CD4-positive, alpha-beta T cell treated with Interferon alpha-2 for 1 hour (primary cell): ENCODE measurements around the gene DNAH14.
A peak's percentile ranks its signal among the peaks of the same experiment; 100 is the strongest.
"Not testable (repeated sequence)": the region's sequence is repeated elsewhere in the genome, so short reads cannot be mapped to it uniquely, and the experiment has no call there.

Experiments
- DNase-seq, 2 donors: peaks; one replicate each; pipeline ENCODE4 v3.0.0-alpha.2; 2020 to 2022

DNAH14 gene

GRCh38 chr1:224922404-224923164 lies 6.9 kb upstream of the DNAH14 start:
- peak in 1 of 2 donors; percentile 22 for DNase-seq

DNA sequence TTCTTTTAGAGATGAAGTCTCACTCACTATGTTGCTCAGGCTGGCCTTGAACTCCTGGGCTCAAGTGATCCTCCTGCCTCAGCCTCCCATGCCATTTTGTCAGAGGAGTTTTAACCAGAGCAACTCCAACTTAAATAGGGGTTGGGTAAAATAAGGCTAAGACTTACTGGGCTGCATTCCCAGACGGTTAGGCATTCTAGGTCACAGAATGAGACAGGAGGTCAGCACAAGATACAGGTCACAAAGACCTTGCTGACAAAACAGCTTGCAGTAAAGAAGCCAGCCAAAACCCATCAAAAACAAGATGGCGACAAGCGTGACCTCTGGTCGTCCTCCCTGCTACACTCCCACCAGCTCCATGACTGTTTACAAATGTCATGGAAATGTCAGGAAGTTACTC lies 5.7 kb upstream of the DNAH14 start:
- DNase-seq = no peak

- DNase-seq = not testable (repeated sequence)
Observed at GRCh38 chr1:224927631-224928030, 1.8 kb upstream of the DNAH14 start.

DNA sequence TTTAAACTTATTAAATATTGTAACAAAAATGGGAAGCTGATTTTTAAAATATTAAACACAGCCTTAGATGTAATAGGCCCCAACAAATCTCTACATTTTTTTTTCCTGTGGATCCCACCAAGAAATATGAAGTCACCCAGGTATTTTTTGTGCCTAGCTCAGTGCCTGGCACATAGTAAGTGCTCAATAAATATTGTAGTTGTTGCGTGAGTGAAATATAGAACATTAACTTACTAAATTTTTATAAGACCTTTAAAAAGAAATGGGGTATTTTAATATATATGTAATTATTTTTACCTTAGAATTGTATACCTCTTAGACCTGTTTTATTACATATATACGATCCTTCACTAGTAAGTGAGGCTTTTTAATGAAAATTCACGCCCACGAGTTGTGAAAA lies 569 bp upstream of the DNAH14 start:
- DNase-seq = no peak

- no peak for DNase-seq
Observed at GRCh38 chr1:224931605-224932004, 2.1 kb downstream of the DNAH14 start.

DNA sequence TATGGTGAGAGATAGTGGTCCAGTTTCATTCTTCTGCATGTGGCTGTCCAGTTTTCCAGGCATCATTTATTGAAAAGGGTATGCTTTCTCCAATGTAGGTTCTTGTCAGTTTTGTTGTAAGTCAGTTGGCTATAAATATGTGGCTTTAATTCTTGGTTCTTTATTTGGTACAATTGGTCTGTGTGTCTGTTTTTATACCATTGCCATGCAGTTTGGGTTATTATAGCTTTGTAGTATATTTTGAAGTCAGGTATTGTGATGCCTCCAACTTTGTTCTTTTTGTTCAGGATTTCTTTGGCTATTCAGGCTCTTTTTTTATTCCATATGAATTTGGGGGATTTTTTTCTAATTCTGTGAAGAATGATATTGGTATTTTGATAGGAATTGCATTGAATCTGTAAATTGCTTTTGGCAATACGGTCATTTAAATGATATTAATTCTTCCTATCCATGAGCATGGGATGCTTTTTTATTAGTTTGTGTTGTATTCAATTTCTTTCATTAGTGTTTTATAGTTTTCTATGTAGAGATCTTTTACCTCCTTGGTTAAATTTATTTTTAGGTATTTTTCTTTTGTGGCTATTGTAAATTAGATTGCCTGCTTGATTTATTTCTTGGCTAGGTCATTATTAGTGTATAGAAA lies 3.3 kb downstream of the DNAH14 start:
- no peak for DNase-seq

DNA sequence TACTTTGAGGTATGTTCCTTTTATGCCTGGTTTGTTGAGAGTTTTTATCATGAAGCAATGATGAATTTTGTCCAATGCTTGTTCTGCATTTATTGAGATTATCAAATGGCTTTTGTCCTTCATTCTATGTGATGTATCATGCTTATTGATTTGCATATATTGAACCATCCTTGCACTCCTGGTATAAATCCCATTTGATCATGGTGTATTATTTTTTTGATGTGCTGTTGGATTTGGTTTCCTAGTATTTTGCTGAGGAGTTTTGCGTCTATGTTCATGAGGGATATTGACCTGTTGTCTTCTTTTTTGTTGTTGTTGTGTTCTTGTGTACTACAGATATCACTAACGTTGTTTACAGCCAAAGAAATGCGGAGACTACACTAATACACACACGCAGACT lies 4.1 kb downstream of the DNAH14 start:
- no peak for DNase-seq

DNA sequence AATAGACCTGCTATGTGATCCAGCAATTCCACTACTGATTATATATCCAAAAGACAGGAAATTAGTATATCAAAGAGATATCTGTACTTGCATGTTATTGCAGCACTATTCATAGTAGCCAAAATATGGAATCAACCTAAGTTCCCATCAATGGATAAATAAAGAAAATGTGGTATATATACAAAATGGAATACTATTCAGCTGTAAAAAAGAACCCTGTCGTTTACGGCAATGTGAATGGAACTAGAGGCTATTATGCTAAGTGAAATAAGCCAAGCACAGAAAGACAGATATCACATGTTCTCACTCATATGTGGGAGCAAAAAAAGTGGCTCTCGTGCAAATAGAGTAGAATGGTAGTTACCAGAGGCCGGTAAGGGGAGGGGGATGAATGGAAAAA lies 9.2 kb downstream of the DNAH14 start:
- DNase-seq = no peak

DNA sequence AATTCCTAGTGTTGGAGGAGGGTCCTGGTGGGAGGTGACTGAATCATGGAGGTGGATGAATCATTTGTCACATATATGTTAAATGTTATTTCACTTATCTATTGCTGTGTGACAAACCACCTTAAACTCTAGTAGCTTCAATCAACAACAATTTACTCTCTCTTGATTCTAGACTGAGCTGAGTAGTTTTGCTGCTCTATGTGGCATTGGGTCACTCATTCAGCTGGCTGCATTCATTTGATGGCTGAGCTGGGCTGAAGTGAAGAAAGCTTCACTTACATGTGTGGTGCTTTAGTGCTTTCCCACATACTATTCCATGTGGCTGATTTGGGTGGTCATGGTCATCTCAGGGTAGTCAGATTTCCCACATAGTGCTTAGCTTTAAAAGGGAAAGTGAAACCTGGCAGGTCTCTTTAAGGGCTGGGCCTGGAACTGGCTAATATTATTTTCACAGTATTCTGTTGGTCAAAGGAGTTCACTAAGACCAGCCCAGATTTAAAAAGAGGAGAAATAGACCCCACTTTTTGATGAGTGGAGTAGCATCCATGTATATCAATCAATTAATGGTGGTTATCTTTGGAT lies 10.5 kb downstream of the DNAH14 start:
- DNase-seq = no peak

GRCh38 chr1:224940735-224941134 lies 11.3 kb downstream of the DNAH14 start:
- not testable (repeated sequence) for DNase-seq

- DNase-seq = not testable (repeated sequence)
Observed at GRCh38 chr1:224945651-224946348, 16.3 kb downstream of the DNAH14 start.

- not testable (repeated sequence) for DNase-seq
Observed at GRCh38 chr1:224946349-224946691, 16.8 kb downstream of the DNAH14 start.

DNA sequence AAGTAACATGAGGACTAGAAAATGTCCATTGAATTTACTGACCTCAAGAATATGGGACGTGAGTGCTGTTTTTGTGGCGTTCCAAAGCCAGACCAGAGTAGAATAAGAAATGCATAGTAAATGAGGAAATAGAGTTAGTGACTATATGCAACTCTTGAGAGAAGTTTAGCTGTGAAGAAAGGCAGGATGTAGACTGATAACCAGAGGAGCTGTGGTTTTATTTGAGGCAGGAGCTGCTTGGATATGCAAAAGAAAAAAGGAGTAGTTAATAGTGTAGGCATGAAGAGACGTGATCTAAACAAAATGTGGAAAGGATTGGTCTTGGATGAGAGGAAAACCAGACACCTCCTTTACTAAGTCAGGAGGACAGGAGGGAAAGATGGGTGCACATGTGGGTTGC lies 28.2 kb downstream of the DNAH14 start:
- no peak for DNase-seq

DNA sequence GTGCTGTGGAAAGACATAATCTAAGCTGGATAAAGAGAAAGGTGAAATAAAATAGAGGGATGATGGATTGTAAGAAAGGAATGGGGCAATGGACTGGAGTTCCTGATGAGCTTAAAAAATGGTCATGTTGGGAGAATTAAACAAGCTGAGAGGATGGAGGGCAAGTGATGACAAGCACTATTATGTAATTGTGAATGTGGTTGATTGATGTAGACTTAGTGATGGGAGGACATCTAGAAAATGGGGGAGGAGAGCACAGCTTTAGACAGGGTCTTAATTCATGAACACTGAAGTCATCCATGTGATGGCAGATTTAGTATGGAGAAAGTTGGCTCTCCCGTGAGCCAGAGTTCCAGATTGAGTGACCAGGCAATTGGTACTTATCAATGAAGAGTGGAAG lies 29.0 kb downstream of the DNAH14 start:
- DNase-seq = no peak

- no peak for DNase-seq
Observed at GRCh38 chr1:224959115-224959514, 29.6 kb downstream of the DNAH14 start.

- no peak for DNase-seq
Observed at GRCh38 chr1:224959656-224960055, 30.2 kb downstream of the DNAH14 start.

DNA sequence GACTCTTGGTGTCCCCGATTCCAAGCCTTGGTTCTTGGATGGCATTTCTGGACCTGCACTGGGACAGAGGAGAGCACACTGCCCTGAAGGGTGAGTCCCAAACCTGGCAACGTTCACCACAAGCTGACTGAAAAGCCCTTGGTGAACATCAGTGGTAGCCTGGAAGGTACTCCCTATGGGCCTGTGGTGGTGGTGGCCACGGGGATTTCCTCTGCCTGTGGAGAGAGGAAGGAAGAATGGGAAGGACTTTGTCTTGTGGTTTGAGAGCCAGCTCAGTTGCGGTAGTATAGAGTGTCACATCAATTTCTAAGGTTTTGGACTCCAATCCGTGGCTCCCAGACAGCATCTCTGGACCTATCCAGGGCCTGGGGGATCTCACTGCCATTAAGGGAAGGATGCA lies 50.7 kb downstream of the DNAH14 start:
- DNase-seq = no peak

GRCh38 chr1:224981922-224982354 lies 52.5 kb downstream of the DNAH14 start:
- DNase-seq = not testable (repeated sequence)

DNA sequence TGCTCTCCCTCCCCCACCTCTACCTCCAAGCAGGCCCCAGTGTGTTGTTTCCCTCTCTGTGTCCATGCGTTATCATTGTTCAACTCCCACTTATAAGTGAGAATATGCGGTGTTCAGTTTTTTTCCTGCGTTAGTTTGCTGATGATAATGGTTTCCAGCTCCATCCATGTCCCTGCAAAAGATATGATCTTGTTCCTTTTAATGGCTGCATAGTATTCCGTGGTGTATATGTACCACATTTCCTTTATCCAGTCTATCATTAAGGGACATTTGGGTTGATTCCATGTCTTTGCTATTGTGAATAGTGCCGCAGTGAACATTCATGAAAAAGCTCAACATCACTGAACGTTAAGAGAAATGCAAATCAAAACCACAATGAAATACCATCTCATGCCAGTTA lies 58.6 kb downstream of the DNAH14 start:
- no peak for DNase-seq

GRCh38 chr1:224989615-224990014 lies 60.1 kb downstream of the DNAH14 start:
- no peak for DNase-seq

- not testable (repeated sequence) for DNase-seq
Observed at GRCh38 chr1:224991550-224991949, 62.1 kb downstream of the DNAH14 start.

DNA sequence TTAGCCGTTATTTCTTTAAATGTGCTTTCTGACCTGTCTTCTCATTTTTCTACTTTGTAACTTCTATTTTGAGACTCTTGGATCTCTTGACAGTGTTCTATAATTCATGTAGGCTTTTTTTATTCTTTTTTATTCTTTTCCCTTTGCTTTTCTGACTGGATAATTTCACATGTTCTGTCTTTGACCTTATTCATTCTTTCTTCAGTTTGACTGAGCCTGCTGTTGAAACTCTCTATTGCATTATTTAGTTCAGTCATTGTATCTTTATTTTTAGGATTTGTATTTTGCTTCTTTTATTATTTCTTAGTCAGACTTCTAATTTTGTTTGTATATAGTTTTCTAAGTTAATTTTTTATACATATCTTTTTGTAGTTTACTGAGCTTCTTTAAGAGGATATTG lies 66.1 kb downstream of the DNAH14 start:
- DNase-seq = no peak

DNA sequence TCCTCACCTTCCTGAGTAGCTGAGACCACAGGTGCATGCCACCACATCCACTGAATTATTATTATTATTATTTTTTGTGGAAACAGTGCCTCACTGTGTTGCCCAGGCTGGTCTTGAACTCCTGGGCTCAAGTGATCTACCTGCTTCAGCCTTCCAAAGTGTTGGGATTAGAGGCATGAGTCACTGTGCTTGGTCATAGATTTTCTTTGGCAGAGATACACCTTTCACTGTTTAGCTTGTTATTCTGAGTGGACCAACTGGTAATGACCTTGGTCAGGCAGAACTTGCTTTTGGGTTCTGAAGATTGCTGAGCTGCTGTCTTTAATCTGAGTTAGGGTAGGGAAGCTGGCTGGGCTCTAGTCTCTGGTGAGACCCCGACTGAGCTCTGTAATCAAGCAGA lies 66.8 kb downstream of the DNAH14 start:
- no peak for DNase-seq

- DNase-seq = no peak
Observed at GRCh38 chr1:224998185-224998584, 68.7 kb downstream of the DNAH14 start.
